ENCODE measurements around the gene PKNOX2.

Gene PKNOX2

DNA sequence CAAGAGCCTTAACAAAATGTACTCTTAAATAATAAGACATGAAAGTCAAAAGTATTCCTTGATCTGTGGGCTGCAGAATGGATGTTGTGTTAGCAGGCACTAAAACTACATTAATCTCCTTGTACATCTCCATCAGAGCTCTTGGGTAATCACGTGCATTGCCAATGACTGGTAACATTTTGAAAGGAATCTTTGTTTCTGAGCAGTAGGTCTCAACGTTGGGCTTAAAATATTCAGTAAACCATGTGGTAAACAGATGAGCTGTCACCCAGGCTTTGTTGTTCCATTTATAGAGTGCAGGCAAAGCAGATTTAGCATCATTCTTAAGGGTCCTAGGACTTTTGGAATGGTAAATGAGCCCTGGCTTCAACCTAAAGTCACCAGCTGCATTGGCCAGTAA, 152.9 kb downstream of the PKNOX2 start:
- DNase-seq = no peak

DNA sequence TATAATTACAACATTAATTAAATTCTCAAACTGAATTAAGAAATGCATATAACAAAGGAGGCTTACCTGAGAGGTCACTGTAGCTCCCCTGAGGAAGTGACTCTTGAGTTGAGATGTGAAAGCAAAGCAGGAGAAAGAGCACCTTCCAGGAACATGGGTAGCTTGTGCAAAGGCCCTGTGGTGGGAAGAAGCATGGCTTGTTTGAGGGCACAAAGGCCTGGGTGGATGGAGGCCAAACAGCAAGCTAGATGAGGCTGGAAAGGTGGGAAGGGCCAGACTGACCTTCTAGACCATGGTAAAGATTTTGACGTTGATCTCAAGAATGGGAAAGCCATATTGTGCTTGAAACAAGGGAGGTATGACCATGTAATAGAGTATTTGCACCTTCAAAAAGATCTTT, 155.1 kb downstream of the PKNOX2 start:
- DNase-seq = no peak

DNA sequence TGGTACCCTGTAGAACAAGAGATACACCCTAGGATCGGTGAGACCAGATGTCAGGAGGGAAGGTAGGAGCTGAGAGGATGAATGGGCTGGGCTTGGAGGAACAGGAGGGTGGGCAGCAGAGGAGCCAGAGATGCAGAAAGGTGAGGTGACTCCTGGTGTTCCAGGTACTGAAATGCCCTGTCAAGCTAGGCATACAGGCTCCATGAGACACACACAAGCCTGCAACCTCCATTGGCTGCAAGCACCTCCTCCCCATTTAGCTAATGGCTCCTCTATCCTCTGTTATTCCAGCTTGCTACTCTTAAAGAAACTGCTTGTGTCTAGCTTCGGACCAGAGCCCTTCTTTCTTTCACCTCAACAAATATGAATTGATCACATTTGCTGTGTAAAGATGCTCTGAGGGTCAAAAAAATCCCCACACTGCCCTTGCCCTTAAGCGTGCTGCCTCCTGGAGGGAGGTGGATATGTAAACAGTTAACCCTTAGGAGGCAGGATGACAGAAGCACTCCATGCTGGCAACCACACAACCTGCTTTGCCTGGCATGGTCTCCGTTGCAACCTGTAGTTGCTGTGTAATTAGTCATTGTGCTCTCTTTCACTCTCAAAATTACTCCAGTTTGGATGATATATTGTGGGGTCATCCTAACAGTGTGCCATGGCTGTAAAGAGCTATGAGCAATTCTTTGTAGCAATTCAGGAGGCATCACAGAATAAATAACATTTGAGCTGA, 156.0 kb downstream of the PKNOX2 start:
- DNase-seq = peak; percentile 22

DNA sequence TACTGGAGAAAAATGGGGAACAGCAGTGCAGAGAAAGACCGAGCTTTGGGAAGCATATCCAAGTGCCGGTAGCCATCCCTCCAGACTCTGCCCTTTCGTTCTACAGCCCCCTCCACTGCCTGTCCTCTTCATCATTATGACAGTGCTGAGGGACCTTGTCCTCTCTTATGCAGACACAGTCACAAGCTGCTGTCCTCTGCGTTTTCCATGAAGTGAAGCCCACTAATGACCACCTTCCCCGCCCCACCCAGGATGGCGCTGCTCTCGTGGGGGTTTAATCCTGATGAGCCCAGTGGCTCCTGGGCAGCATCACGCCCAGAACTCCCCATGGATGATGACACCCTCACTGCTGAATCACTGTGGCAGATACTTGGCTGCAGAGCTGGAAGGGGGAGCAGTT, 157.7 kb downstream of the PKNOX2 start:
- no peak for DNase-seq

DNA sequence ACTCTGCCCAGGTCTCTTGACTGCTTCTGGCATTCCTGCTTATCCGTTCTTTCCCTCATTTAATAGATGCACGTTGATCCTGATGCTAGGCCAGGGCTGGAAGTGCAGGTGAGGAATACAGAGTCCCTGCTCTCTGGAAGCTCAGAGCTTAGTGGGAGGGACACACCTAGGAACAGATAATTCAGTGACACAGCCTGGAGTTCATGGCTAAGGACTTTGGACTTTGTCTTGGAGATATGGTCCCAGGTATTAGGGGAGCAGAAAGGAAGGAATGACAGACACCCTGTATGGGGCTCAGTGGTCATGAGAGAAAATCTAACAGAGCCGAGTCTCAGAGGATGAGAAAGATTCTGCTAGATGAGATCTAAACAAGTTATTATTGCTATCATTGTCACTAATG, 160.6 kb downstream of the PKNOX2 start:
- no peak for DNase-seq

DNA sequence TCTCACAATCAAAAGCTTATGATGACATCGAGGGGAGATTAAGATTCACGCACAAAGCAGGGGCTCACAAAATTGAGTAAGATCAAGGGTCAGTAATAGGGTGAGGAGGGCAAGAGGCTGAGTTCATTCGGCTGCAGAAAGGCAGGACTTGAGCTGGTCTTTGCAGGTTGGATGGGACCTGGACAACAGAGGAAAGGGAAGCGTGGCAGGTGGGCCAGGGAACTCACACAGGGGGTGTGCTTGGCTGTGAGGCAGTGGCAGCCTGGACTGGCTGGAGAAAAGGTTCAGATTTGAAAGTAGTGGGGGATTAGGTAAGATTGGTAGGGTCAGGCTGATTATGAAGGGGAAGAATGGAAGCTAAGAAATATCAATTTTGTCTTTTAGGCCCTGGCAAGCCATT, 161.6 kb downstream of the PKNOX2 start:
- DNase-seq = no peak

DNA sequence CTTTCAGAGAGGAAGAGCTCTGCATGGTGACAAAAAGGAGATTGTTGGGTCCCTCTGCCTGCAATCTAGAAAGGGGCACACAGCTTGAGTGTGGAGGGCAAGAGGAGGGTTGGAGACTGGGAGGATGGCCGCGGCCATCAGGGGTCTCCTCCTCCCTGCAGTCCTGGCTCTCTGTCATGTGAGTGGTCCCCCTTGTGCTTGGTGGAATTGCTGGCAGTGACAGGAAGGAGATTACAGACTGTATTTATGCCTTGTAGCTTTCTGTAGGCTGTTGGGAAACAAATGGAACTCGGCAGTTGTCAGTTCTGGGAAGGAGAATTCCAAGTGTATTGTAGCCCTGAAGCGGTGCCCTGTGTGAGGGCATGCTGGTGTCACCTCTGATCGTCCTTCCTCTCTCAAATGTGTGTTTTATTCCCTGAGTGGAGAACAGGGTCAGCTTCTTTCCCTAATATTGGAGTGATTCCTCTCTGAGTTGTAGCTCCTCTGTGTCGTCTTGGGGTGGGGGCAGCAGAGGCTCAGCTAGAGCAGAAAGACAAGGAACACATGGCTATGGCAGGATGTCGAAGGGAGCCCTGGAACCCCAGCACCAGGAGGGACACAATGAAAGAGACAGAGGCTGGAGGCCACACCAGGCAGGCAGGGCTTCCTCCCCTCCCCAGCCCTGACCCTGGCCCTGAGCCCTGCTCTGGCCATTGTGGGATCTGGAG, 163.1 kb downstream of the PKNOX2 start:
- no peak for DNase-seq

DNA sequence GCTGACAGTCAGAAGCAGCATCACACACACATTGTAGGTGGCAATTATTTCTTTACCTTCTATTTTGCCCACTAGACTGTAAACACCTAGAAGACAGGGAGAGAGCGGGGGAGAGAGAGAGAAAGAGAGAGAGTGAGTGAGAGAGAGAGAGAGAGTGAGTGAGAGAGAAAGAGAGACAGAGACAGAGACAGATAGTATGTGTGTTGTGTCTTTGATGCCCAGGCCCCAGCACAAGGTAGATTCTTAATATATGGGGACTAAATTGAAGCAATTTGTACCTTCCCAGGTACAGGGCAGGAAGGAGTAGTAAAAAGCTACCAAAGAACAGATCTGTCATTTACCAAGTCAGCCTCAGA, 163.7 kb downstream of the PKNOX2 start:
- no peak for DNase-seq

DNA sequence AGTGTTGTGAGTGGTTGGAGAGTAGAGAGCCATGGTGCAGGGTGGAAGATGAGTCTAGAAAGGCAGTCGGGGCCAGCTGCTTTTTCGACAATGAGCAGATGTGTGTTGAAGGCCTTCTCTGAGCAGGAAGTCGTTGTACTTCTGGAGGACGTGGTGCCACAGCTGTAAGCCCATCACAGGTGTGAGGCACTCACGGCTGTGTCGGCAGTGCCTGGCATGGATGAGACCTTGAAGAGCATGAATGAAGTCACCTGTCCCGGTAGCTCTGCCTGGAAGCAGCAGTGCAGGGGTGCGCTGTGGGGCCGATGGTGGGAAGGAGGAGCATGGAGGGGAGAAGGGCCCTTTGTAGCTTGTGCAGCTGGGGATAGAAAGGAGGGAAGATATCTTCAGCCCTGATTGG, 165.2 kb downstream of the PKNOX2 start:
- DNase-seq = no peak

DNA sequence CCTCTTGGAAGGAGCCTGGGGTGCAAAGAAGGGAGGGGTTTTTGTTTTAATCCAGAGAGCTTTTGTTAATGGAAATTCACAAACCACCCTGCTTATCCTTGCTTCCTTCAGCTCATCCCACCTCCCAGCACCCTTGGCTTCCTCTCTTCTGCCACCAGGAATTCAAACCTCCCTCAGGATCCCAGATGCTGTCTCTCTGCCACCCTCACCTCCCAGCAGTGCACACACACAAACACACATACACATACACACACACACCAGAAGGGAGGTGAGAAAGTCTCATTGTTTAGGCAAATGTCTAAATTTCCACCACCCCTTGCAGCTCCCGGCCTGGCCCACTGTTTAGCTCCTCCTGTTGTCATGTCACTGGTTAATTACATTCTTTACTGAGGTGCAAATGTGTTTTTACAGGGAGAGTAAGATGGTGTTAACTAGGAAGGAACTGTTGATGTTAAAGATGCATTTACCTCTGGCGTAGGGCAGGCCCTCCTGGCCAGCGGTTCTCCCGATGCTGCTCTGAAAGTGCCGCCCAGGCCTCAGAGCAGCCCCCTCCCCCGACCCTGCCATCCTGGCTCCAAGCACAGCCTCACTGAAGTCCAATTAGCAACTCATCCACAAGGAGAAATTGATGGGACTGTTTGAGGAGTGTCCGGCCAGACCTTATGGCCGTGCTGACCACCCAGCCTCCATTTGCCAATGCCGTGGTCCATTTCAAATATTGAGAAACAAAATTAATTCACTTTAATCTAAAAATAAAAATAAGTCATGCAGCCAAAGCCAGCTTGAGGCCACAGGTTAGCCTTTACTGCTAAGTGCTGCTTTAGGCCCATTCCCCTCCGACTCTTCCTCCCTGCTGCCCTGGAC, 166.1 kb downstream of the PKNOX2 start:
- DNase-seq = no peak

DNA sequence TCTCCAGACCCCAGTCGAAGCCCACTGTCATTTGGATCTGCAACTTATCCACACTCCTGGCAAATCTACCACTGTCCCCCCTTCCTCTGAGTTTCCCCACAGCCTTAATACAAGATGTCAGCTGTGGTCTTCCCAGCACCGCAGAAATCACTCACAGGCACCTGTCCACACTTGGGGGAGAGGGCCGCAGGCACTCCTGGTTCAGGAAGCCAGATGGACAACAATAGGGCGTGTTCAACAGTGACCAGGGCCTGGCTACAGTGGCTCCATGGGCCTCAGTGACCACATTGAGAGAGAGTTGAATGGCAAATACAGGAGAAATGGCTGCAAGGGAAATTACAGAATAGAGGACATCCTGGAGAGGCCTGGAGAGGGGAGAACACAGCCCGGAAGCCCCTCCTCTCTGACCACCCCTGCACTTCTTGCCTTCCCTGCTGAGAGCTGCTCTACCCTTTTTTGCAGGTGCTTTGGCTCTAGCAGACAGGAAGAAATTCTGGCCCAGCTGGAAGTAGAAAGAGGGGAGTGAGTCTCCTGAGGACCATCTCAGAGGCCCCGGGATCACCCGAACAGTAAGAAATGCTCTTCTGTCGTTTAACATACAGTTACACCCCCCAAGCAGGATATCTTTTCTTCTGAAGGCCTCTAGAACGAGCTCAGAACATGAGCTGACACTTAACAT, 166.9 kb downstream of the PKNOX2 start:
- no peak for DNase-seq

DNA sequence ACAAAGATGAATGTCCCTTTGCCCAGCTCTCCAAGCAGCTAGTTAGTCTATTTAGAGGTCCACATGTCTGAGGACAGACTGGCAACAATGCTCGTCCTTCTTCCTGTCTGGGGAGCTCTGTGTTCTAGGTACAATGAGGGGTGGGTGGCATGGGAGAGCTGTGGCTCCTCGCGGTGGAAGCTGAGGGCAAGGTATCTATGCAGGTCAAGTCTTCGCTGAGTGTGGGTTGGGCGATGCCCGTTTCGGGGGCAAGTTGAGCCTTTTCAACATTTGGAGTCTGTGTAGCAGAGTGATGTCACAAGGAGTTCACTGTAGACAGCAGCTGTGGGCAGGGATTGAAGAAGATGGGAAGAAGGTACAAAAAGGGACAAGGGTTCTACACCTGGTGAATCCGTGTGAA, 168.3 kb downstream of the PKNOX2 start:
- DNase-seq = no peak

DNA sequence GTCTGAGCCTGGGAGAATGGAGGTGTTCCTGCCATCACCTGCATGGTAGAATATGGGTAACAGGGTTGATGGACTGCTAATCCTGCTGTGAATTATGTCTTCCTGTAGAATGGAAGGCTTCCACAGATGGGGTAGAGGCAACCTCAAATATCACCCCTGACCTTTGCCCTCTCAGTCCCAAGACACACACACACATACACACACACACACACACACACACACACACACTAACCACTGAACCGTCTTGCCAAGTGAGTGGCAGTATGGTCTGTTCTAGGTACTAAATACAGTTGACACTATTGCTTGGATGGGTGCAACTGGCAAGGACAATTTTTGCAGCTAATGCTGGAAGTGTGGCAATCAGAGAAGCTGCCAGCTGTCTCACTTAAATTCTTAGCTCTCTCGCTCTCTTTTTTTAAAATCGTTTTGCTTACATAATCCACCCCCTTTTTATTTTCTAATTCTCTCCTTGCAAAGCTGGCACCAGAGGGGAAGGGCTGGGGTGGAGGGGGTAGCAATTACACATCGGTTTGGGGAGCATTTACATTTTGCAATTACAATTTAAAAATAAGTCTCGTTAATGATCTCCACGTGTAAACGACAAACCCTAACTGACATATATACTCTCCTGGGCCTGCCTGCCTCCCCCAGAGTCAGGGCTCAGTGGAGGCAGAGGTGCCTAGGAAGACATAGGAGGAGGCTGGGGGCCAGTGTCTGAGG, 169.0 kb downstream of the PKNOX2 start:
- no peak for DNase-seq

DNA sequence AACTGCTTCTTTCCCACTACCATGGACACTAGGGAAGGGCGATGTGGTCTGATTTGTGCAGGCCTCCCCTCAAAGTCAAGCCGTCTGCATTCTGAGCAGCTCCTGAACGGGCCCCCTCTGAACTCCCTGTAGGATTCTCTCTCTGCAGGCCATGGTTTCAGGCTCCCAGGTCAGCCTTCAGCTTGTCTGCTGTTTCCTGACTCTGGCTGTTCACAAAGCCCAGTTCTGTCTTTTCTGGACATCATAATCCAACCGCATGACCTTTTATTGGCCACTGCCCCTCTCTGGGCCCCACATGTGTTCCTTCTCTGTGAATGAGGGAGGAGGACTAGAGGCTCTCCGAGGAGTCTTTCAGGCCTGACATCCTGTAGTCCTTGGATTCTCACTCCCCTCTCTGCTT, 170.6 kb downstream of the PKNOX2 start:
- DNase-seq = no peak

DNA sequence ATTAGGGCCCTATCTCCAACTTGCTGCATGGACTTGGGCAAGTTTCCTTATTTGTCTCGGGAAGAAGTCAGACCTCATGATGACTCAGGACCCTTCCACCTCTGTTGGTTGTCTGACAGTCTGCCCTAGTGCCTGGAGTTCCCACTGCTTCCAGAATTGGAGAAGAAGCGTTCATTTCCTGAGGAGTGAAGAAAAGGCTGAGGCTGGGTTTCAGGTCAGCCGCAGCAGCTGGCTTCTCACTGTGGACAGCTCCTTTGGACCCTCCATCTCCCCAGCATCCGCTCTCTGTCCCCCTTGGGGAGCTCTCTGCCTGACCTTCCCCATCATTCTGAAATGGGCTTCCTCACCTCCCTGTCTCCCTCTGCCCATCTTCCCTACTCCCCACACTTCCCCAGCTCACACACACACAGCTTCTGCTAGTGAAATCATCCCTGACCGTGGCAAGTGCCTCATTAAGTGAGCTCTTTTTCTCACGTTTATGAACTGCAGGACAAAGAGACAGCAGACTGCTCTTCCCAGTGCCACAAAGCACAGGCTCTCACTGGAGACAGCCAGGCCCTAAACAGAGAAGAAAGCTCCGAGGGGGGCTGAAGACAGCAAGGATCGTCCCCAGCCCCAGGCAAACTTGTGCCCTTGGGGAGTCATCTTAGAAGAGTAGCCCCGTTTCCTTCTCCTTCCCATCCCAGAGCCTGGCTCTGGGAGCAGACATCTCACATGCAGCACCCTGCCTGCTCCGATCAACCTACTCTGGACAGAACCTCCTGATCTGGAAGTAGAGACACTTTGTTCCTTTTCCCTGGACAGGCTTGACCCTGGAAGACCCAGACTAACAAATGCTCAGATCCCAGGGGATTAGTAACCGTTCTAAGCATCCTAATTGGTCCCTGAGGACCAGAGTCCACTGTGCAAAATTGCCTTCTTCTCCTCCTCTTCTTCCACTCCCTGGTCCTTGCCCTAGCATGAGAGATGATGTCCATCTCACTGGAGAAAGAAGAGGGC, 173.6 kb downstream of the PKNOX2 start:
- no peak for DNase-seq

DNA sequence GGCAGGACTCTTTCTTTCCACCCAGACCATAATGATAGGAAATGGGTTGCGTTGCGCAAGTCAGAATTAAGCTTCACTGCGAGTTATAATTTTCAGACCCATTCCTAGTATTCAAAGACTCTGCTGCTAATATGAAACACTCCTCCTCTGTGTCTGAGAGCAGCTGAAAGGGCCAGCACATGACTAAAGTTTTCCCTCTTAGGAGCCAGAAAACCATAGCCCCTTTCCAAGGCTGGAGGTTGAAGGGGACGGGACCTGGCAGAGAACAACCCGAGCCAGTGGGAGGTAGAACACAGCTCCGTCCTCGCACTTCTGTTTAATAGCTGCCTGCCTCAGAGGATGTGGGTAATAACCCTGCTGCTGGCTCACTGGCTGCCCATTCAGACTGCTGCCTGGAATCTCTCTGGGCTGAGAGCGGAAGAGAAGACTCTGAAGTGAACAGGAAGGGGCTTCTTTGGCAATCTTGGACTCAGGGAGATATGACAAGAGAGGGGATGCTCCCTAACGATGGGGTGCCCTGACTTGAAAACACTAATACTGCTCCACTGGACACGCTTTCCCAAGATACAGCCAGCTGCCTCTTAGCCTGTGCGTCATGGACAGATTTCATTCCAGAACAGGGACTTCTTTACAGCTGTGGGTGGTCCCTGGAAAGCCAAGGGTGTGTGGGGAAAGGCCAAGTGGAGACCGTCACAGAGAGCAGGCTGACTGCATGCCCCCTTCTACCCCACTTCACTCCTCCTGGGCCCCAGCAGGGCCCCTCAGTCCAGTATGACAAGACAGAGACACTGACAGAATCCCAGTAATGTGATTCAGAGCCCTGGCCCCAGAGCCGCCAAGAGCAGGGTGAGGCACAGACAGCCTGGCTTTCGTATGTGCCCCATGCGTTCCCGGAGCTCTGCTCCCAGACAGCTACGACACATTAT, 174.6 kb downstream of the PKNOX2 start:
- DNase-seq = no peak

DNA sequence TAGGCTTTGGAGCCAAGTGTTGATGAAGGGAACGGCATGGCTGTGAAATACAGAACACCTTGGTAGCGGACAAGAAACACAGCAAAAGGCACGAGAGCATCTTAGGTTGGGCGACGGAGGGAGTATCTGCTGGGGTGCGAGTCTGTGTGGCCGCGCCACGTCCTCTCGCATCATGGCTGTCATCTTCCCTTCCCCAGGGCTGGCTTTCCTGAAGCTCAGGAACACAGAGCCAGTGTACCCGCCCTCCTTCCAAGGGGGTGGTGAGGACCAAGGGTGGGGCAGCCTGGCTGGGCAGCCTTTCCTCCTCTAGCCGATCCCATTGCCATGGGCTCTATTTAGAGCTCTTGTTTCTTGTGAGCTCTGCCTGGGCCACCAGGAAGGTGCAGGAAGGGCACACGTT, 177.1 kb downstream of the PKNOX2 start:
- no peak for DNase-seq

DNA sequence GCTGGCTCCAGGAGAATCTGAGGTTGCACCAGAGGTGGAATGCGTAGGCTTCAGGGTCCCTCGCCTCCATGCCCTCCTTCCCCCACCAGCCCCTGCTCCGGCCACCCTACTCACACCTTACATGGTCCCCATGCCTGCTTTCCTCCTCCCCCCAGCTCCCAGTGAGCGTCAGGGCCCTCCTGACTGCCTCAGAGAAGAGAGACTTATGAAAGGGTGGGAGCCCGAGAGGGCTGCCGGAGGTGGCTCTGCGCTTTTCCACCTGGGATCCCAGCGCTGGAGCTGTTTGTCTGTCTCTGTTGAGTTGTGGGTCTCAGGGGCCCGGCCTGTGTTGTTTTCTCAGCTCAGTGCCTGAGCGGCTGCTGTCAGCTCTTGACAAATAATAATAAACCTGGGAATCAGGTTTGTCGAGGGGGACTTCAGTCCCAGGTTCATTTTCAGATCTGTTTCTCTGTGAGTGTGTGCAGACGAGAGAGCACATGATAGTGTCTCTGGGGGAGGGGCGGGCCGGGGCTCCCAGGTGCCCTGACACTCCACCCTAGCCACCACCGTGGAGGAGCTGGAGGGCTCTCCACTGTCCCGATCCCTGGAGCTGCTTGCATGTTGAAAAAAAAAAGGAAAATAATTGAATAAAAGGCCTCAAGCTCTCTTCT, 177.9 kb downstream of the PKNOX2 start:
- no peak for DNase-seq

DNA sequence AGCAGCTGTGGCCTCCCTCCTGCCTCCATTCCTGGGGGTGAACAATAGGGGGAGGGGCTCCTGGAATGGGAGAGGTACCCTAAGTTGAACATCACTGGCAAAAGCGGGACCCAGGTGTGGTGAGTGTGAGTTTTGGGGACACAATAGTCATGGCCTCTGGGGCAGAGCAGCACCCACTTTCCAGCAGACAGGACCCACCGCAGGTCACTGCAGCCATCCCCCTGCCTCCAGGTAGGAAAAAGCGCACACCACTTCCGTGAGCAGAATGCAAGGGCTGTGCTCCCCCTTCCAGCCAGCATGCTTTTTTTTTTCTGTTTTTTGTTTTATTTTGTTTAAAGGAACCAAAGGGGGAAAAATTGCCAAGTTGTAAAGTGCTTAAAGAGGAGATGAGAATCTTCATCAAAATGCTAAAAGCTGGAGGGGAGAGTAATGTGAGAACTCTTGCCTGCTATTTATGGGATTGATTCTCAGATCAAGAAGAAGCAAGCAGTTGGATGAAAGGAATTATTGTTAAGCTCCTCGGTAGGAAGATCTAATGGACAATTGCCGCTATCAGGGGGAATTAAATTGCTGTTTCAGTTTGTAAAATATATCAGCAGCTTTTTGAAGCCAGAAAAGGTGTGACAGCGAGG, 178.7 kb downstream of the PKNOX2 start:
- DNase-seq = no peak

Data from stimulated activated CD4-positive, alpha-beta T cell treated with anti-CD3 and anti-CD28 coated beads, Interleukin-1b, Interleukin-23, amount 100 ng/mL, for 48 hours (primary cell).